Upper lobe of right lung (tissue), 1 donor: Measurements from ENCODE around the gene SLC25A13. TPM values are rescaled to one million over a fixed set of nuclear protein-coding genes. Genes with fewer than 3 reads are reported as not detected.
A peak's percentile ranks its signal among the peaks of the same experiment; 100 is the strongest.
"Not testable (repeated sequence)": the region's sequence is repeated elsewhere in the genome, so short reads cannot be mapped to it uniquely, and the experiment has no call there.

Source experiments
- ATAC-seq: fragments of 200-7000 bp; cut with Tn5 transposase; one replicate; pipeline ENCODE4 v1.9.1; 2020; ENCODE audit warnings: mild to moderate bottlenecking, moderate library complexity
- DNase-seq: peaks from one replicate; pipeline ENCODE4 v3.0.0-alpha.2; 2020
- H3K27ac ChIP-seq: fragments of 200-600 bp; one replicate; pipeline ENCODE4 v1.8.0; 2022
- H3K27me3 ChIP-seq: fragments of 200-600 bp; one replicate; pipeline ENCODE4 v1.8.0; 2022; ENCODE audit warnings: mild to moderate bottlenecking
- H3K36me3 ChIP-seq: fragments of 200-600 bp; one replicate; pipeline ENCODE4 v1.8.0; 2022
- H3K4me1 ChIP-seq: fragments of 200-600 bp; one replicate; pipeline ENCODE4 v1.8.0; 2022
- H3K4me3 ChIP-seq: fragments of 200-600 bp; one replicate; pipeline ENCODE4 v1.8.0; 2022; ENCODE audit warnings: mild to moderate bottlenecking
- H3K9me3 ChIP-seq: fragments of 200-600 bp; one replicate; pipeline ENCODE4 v1.8.0; 2022
- CTCF ChIP-seq: fragments of 200-600 bp; IDR thresholded peaks from one replicate; pipeline ENCODE4 v1.8.0; 2022; ENCODE audit warnings: antibody characterized with exemption
- intact Hi-C: fragments of 100-400 bp; cut with DNase I; formaldehyde crosslinking; loops from one replicate; pipeline ENCODE4 v1.11.0; 2022
- total RNA-seq: library from RNA; stranded (reverse); fragmentation: NEBNext Ultra II Directional; extraction: Animal tissue kit (Norgen Biotek cat#: 25700); gene quantifications from one replicate; pipeline ENCODE4 v1.2.1, GENCODE V29; 2021
- donor health status: DM: no; HTN: yes; CAD: no; lungs with severe emphysema.

The SLC25A13 gene
- total RNA-seq, 1 donor from 2014 or later = 34.5 TPM

GRCh38 chr7:96329241-96329640 lies 7.3 kb upstream of the SLC25A13 start:
- Histone ChIP-seq H3K27ac (no peak overlapping the region), H3K27me3 (no peaks in the 10 kb centered on the region), H3K4me3 (no peak overlapping the region), H3K9me3 (no peaks in the 10 kb centered on the region), H3K36me3 (no peaks in the 10 kb centered on the region), H3K4me1 (no peaks in the 10 kb centered on the region)
- DNase-seq = no peak
- intact Hi-C loops = no loop called here
- no peak for TF ChIP-seq CTCF
- no peak for ATAC-seq

DNA sequence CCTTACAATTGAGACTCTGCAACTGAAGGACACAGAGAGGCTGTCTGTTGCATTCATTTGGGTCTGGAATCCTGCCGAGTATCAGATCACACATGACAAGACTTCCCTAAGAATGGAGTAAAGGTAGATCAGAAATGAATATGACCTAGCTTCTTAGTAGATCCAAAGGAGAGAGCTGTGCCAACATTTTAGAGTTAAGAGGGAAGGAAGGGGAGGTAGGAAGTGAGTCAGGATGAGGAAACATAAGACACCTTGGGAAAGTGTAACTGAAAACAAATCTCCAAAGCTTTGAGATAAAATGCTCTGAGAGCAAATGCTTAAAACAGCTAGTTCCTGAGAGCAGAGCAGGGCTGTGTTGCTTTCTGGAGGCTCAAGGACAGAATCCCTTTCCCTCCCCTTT lies 6.1 kb upstream of the SLC25A13 start:
- no peaks in the 10 kb centered on the region for H3K36me3 ChIP-seq
- TF ChIP-seq CTCF = no peak
- no peaks in the 10 kb centered on the region for H3K27me3 ChIP-seq
- H3K4me3 ChIP-seq = no peak overlapping the region
- H3K27ac ChIP-seq = no peak overlapping the region
- ATAC-seq (peak; percentile 18), DNase-seq (no peak)
- intact Hi-C loops = no loop called here
- no peaks in the 10 kb centered on the region for H3K9me3 ChIP-seq
- H3K4me1 ChIP-seq = no peaks in the 10 kb centered on the region

- ATAC-seq (peak; percentile 49), DNase-seq (no peak)
- Histone ChIP-seq H3K36me3 (no peaks in the 10 kb centered on the region), H3K9me3 (no peaks in the 10 kb centered on the region), H3K4me1 (peaks cover 2% of the 10 kb centered on the region), H3K4me3 (no peak overlapping the region), H3K27ac (no peak overlapping the region), H3K27me3 (no peaks in the 10 kb centered on the region)
- no peak for TF ChIP-seq CTCF
- intact Hi-C loops = no loop called here
Measured at GRCh38 chr7:96327429-96327828, 5.5 kb upstream of the SLC25A13 start.

DNA sequence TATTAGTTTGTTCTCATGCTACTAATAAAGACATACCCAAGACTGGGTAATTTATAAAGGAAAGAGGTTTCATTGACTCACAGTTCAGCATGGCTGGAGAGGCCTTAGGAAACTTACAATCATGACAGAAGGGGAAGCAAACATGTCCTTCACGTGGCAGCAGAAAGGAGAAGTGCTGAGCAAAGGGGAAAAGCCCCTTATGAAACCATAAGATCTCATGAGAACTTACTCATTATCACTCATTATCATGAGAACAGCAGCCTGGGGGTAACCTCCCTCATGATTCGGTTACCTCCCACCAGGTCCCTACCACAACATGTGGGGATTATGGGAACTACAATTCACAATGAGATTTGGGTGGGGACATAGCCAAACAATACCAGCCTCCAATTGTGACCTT lies 4.9 kb upstream of the SLC25A13 start:
- DNase-seq, H3K36me3 ChIP-seq, H3K4me1 ChIP-seq, H3K9me3 ChIP-seq, intact Hi-C loops, H3K4me3 ChIP-seq, ATAC-seq, H3K27ac ChIP-seq, H3K27me3 ChIP-seq: not testable (repeated sequence)

- intact Hi-C loops = no loop called here
Measured at GRCh38 chr7:96322847-96323461, 1.1 kb upstream of the SLC25A13 start.

DNA sequence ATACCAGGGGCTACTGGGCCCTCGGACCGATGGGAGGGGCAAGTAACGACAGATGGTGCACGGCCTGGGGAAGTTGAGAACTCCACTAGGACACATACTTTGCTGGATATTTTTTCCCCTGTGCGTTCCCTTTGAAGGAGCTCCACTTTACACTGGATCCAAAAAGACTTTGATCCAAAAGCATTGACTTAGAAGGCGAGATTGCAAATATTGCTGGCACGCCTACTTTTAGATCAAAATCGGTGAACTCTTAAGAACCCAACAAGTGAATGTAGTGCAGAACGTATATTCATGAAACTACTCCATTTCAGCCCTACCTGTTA lies 436 bp upstream of the SLC25A13 start:
- no peak for ATAC-seq
- intact Hi-C loops = no loop called here

More at GRCh38 chr7:96322847-96323461, 1.1 kb upstream of the SLC25A13 start:
- Histone ChIP-seq H3K36me3 (no peaks in the 10 kb centered on the region), H3K27me3 (no peaks in the 10 kb centered on the region), H3K4me3 (peak overlapping the region; percentile 93), H3K27ac (no peak overlapping the region), H3K9me3 (no peaks in the 10 kb centered on the region), H3K4me1 (peaks cover 26% of the 10 kb centered on the region)
- ATAC-seq (no peak), DNase-seq (no peak)
- no peak for TF ChIP-seq CTCF

More for the DNA sequence above, 436 bp upstream of the SLC25A13 start:
- H3K4me1 ChIP-seq = peaks cover 26% of the 10 kb centered on the region
- H3K9me3 ChIP-seq = no peaks in the 10 kb centered on the region
- no peak for TF ChIP-seq CTCF
- H3K27ac ChIP-seq = peak overlapping the region; percentile 96
- DNase-seq = no peak
- peak overlapping the region; percentile 93 for H3K4me3 ChIP-seq
- H3K36me3 ChIP-seq = no peaks in the 10 kb centered on the region
- no peaks in the 10 kb centered on the region for H3K27me3 ChIP-seq
